ENCODE measurements around the gene CILP2. TPM values are rescaled to one million over a fixed set of nuclear protein-coding genes. Genes with fewer than 3 reads are reported as not detected.

Gene CILP2
- total and polyA plus RNA-seq, 9 of the 15 experiments (the other 6 are each of a cell fraction or from before 2014, with no cell fraction given) = 0.04 to 0.35 (median 0.05) TPM; not detected in 2

GRCh38 chr19:19552798-19553197, 14.7 kb downstream of the CILP2 start (continued):
- TF ChIP-seq RAD21 (CRISPR knock-in tag; conservative IDR thresholded peaks at IDR 0.05 in 1 of 2, IDR thresholded peaks at IDR 0.05 in 1 of 2) = peak in 1 of 2 experiments; percentile 61; a peak in 2 of 4 replicates
- TF ChIP-seq TOE1 (IDR thresholded peaks at IDR 0.05; ENCODE audit: borderline replicate concordance) = no peak
- no peak for TF ChIP-seq TOE1 (CRISPR knock-in tag; IDR thresholded peaks at IDR 0.05; ENCODE audit: borderline replicate concordance, low read depth)
- TF ChIP-seq ELF1 (tag; IDR thresholded peaks at IDR 0.05) = no peak
- TF ChIP-seq ILK (tag; IDR thresholded peaks at IDR 0.05; ENCODE audit: borderline replicate concordance, low read depth) = no peak
- peak; percentile 60 to 76 (median 66) for TF ChIP-seq CTCF (IDR thresholded peaks at IDR 0.05 in 2 of 3, conservative IDR thresholded peaks at IDR 0.05 in 1 of 3; ENCODE audit: insufficient read depth in 2 of 3, low read depth in 1 of 3, low read length in 3 of 3)
- TF ChIP-seq SMAD1 (IDR thresholded peaks at IDR 0.05; ENCODE audit: low read depth, low read length, partially characterized antibody) = no peak
- peak; percentile 64 for TF ChIP-seq ZFP36 (IDR thresholded peaks at IDR 0.05; ENCODE audit: low read depth, low read length, partially characterized antibody)

All from K562 (cell line).